Measurements from ENCODE around the gene FAM111B. TPM values are rescaled to one million over a fixed set of nuclear protein-coding genes. Genes with fewer than 3 reads are reported as not detected.

FAM111B gene
- total RNA-seq, 3 donors from 2014 or later = 0.32 to 0.66 (median 0.44) TPM

DNA sequence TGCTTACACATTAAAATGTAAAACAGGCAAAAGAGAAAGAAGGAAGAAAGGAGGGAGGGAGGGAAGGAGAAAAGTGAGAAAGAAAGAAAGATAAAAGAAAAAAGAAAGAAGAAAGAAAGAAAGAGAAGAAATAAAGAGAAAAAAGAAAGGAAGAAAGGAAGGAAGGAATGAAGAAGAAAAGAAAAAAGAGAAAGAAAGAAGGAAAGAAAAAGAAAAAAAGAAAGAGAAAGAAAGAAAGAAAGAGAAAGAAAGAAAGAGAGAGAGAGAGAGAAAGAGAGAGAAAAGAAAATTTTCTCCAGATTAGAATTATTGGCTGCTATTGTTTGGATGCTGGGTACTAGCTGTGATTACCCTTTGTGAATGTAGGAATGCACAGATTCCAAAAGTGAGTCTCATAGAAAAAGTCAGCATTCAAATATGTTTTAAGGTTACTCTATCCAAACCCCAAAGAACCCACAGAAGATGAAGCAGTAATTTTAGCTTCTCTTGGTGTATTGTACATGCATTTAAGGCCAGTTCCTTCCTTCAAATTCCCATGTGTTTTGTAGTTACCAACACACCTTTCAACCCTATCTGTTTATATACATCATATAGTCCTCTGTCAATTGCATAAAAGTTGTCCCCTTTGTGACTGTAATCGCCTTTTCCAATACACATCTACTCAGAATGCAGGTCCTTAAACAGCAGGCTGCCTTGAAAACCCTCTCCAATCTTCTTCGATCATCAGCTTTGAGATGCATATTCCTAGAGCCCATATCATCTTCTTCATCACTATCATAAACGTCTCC is 34.8 kb downstream of the FAM111B start:
- Histone ChIP-seq H3K27ac (peak overlapping the region; percentile 88 to 96), H3K9me3 (no peaks in the 10 kb centered on the region), H3K4me1 (peaks cover 0 to 6% of the 10 kb centered on the region in 2 donors), H3K27me3 (no peaks in the 10 kb centered on the region), H3K36me3 (no peaks in the 10 kb centered on the region), H3K4me3 (peak overlapping the region; percentile 65 to 91 (median 89))
- TF ChIP-seq, protein P1, sequence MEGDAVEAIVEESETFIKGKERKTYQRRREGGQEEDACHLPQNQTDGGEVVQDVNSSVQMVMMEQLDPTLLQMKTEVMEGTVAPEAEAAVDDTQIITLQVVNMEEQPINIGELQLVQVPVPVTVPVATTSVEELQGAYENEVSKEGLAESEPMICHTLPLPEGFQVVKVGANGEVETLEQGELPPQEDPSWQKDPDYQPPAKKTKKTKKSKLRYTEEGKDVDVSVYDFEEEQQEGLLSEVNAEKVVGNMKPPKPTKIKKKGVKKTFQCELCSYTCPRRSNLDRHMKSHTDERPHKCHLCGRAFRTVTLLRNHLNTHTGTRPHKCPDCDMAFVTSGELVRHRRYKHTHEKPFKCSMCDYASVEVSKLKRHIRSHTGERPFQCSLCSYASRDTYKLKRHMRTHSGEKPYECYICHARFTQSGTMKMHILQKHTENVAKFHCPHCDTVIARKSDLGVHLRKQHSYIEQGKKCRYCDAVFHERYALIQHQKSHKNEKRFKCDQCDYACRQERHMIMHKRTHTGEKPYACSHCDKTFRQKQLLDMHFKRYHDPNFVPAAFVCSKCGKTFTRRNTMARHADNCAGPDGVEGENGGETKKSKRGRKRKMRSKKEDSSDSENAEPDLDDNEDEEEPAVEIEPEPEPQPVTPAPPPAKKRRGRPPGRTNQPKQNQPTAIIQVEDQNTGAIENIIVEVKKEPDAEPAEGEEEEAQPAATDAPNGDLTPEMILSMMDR (IDR thresholded peaks at IDR 0.05) = no peak
- TF ChIP-seq POLR2A (IDR thresholded peaks at IDR 0.05) (no peak), POLR2AphosphoS5 (IDR thresholded peaks at IDR 0.05) (no peak)
- intact Hi-C loops (cut with DNase I; ENCODE audit: low total_unique reads) = no loop called here
- DNase-seq (ENCODE audit: low spot score in 2 of 2) = no peak

DNA sequence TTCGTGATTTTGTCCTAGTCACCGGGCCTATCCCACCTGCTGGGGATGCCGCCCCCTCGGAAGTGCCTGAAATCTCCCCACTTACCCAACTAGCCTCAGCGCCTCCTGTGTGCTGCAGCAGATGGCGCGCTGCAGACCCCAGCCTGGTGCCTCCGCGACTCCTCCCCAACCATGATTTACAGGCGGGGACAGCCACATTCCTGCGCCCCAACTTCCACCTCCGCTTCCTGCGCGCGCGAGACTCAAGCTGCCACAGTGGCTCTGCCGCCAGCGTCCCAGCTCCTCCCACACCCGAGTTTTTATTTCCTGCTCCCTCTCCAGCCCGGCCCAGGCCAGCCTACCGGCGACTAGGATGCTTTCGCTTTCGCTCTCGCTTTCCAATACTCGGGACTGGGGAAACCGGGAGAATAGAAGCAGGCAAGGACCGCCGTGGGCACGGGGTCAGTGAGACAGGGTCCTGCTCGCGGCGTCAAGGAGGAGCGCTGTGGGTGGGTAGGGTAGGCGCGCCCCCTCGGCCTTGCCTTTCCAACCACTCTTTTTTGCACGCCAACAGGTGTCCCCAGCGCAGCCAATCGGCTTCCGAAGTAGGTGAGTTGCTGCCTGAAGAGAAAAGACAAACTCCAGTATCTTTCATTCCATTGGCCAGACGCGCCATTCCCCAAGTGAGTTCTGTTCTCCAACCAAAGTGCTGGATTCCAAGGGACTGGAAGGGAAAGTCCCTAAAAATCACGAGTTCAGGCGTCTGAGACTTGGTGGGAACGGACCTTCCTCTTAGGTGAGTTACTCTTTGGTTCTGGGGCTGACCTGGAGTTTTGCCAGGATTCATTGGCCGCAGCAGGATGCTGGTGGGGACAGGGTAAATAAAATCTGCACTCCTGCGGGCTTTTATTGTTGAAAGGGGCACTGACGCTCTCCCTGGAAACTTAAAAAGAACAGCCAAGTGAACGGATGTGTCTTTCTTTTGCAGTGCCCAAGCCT is 35.8 kb downstream of the FAM111B start, which contains the start of gene FAM111A:
Gene FAM111A, plus strand, starts transcription at position 327 of the 978 bp plus-strand sequence. CDS start 6,017 bp downstream, outside the sequence.
- TF ChIP-seq, protein P1 (IDR thresholded peaks at IDR 0.05) = peak in 2 of 3 donors; percentile 13 to 26
- TF ChIP-seq POLR2A (IDR thresholded peaks at IDR 0.05) (no peak), POLR2AphosphoS5 (IDR thresholded peaks at IDR 0.05) (peak; percentile 42 to 68 (median 45))
- Histone ChIP-seq H3K36me3 (no peaks in the 10 kb centered on the region), H3K9me3 (no peaks in the 10 kb centered on the region), H3K27me3 (no peaks in the 10 kb centered on the region), H3K4me3 (peak within 1 kb of the TSS; percentile 65 to 91 (median 89)), H3K4me1 (peaks cover 0 to 6% of the 10 kb centered on the region in 2 donors), H3K27ac (peak within 1 kb of the TSS; percentile 88 to 96)
- DNase-seq (ENCODE audit: low spot score in 2 of 2) = peak; percentile 84 to 87
- intact Hi-C loops (cut with DNase I; ENCODE audit: low total_unique reads) = no loop called here

DNA sequence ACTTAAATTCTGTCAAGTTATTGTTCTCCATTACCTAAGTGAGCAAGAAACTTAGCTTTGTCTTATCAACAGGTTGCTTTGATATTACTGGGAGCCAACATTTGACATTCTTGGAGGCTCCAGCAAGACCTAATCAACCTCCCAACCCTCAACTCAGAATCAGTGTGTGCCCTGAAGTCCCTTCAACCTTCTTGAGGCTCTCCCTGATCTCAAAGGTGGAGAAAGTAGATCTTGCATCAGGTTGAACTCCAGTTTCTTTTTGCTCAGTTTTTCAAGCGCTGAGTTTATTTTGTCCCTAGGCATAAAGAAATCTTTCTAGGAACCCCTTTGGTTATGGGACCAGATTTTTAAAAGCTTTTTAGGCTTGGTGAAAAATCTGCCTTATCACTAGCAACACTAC is 37.1 kb downstream of the FAM111B start:
- H3K9me3 ChIP-seq = no peaks in the 10 kb centered on the region
- intact Hi-C loops (cut with DNase I; ENCODE audit: low total_unique reads) = no loop called here

DNA sequence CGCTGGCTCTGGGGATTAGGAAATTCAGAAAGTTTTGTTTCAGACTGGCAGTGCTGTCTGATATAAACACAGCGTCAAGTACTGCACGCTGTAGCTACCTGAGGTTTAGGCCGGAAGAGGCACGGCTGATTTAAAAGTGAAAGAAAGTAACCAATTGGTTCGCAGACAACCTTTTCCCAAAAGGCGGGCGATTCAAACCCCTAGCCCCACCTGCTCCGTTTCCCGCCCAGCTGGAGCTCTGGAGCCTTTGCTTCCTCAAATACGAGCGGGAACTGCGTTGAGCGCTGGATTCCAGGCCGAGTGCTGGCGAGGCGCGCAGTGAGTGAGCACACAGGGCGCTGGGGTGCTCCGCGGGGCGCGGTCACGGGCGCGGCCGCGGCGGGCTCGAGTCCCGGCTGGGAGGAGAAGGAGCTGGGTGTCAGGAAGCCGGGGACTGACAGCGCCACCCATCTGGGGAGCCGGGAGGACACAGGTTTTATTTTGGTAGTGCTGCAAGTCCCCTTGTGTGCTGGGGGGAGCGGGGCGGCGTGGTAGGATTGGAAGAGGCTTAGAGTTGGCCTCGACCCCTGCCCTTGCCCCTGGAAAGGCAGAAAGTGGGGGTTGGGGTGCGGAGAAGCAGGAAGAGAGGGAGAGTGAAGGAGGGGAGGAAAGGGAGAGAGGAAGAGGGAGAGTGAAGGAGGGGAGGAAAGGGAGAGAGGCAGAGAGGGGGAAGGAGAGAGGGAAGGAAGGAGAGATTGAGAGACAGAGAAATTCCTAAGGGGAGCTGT is 37.7 kb downstream of the FAM111B start:
- Histone ChIP-seq H3K9me3 (no peaks in the 10 kb centered on the region), H3K4me3 (peak overlapping the region; percentile 40 to 91 (median 65)), H3K27ac (peak overlapping the region; percentile 88 to 96), H3K27me3 (no peaks in the 10 kb centered on the region), H3K36me3 (no peaks in the 10 kb centered on the region), H3K4me1 (peaks cover 0 to 6% of the 10 kb centered on the region in 2 donors)
- peak; percentile 74 to 85 (median 83) for TF ChIP-seq POLR2AphosphoS5 (IDR thresholded peaks at IDR 0.05)
- no peak for TF ChIP-seq POLR2A (IDR thresholded peaks at IDR 0.05)
- peak; percentile 64 to 67 for DNase-seq (ENCODE audit: low spot score in 2 of 2)
- intact Hi-C loops (cut with DNase I; ENCODE audit: low total_unique reads) = no loop called here

More for the DNA sequence above, 37.1 kb downstream of the FAM111B start:
- peak overlapping the region; percentile 40 to 91 (median 65) for H3K4me3 ChIP-seq
- TF ChIP-seq POLR2AphosphoS5 (IDR thresholded peaks at IDR 0.05) (no peak), POLR2A (IDR thresholded peaks at IDR 0.05) (no peak)
- TF ChIP-seq, protein P1 (IDR thresholded peaks at IDR 0.05) = no peak
- no peaks in the 10 kb centered on the region for H3K36me3 ChIP-seq
- no peak for DNase-seq (ENCODE audit: low spot score in 2 of 2)
- H3K4me1 ChIP-seq = peaks cover 0 to 6% of the 10 kb centered on the region in 2 donors
- H3K27me3 ChIP-seq = no peaks in the 10 kb centered on the region
- H3K27ac ChIP-seq = peak overlapping the region; percentile 88 to 96

DNA sequence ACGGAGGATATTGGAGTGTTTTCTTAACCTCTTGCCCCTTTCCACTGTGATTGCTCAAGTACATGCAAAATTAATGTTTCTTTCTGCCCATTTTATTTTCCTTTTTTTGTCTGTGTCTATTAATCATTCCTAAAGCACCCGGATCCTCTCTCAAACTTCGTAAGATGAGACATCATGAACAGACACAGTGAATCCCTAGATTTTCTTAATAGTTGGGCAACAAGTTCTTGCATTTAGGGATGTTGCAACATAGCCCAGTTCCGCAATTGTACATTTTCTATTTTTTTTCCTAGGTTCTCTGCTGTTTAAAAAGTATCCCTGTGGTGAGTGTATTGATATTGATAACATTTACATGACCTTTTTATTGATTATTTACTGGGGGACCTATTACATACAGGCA is 38.5 kb downstream of the FAM111B start:
- TF ChIP-seq POLR2AphosphoS5 (IDR thresholded peaks at IDR 0.05) (no peak), POLR2A (IDR thresholded peaks at IDR 0.05) (no peak)
- TF ChIP-seq, protein P1 (IDR thresholded peaks at IDR 0.05) = no peak
- no peaks in the 10 kb centered on the region for H3K36me3 ChIP-seq
- peak overlapping the region in 1 of 3 donors; percentile 91 for H3K4me3 ChIP-seq
- no peak overlapping the region for H3K27ac ChIP-seq
- no peaks in the 10 kb centered on the region for H3K9me3 ChIP-seq
- no peak for DNase-seq (ENCODE audit: low spot score in 2 of 2)
- H3K4me1 ChIP-seq = peaks cover 0 to 6% of the 10 kb centered on the region in 2 donors
- H3K27me3 ChIP-seq = no peaks in the 10 kb centered on the region
- intact Hi-C loops (cut with DNase I; ENCODE audit: low total_unique reads) = no loop called here
